HG02798 (cell line): Measurements from ENCODE around the gene RICTOR.
"Not testable (repeated sequence)": the region's sequence is repeated elsewhere in the genome, so short reads cannot be mapped to it uniquely, and the experiment has no call there.

Source experiments
- ATAC-seq: cut with Tn5 transposase; IDR thresholded peaks from one replicate; pipeline ENCODE4 v1.9.1; 2021; ENCODE audit warnings: mild to moderate bottlenecking; ENCODE audit not compliant: unreplicated experiment, poor library complexity

Gene RICTOR

GRCh38 chr5:39058178-39058921, 15.8 kb downstream of the RICTOR start:
- ATAC-seq: peak; percentile 91

- ATAC-seq: peak; percentile 52
These were observed 16.5 kb downstream of the RICTOR start for GRCh38 chr5:39057734-39058133.

- no peak for ATAC-seq
These were observed 18.3 kb downstream of the RICTOR start for GRCh38 chr5:39055768-39056398.

- no peak for ATAC-seq
These were observed 19.0 kb downstream of the RICTOR start for GRCh38 chr5:39055027-39055767.

GRCh38 chr5:39053189-39053588, 21.0 kb downstream of the RICTOR start:
- no peak for ATAC-seq

GRCh38 chr5:39052141-39052540, 22.1 kb downstream of the RICTOR start:
- no peak for ATAC-seq

GRCh38 chr5:39049315-39049714, 24.9 kb downstream of the RICTOR start:
- ATAC-seq: no peak

GRCh38 chr5:39040875-39041274, 33.3 kb downstream of the RICTOR start:
- no peak for ATAC-seq

GRCh38 chr5:39034493-39034892, 39.7 kb downstream of the RICTOR start:
- ATAC-seq: not testable (repeated sequence)

- ATAC-seq: no peak
These were observed 43.2 kb downstream of the RICTOR start for GRCh38 chr5:39031041-39031440.

- ATAC-seq: no peak
These were observed 48.7 kb downstream of the RICTOR start for GRCh38 chr5:39025456-39025855.

- no peak for ATAC-seq
These were observed 49.3 kb downstream of the RICTOR start for GRCh38 chr5:39024884-39025283.

- ATAC-seq: no peak
These were observed 50.2 kb downstream of the RICTOR start for GRCh38 chr5:39024005-39024404.

- no peak for ATAC-seq
These were observed 51.1 kb downstream of the RICTOR start for GRCh38 chr5:39023121-39023520.

GRCh38 chr5:39022151-39022550, 52.0 kb downstream of the RICTOR start:
- no peak for ATAC-seq

GRCh38 chr5:39021413-39021812, 52.8 kb downstream of the RICTOR start:
- no peak for ATAC-seq

- no peak for ATAC-seq
These were observed 53.7 kb downstream of the RICTOR start for GRCh38 chr5:39020458-39020857.

- ATAC-seq: no peak
These were observed 54.9 kb downstream of the RICTOR start for GRCh38 chr5:39019254-39019653.

GRCh38 chr5:39017504-39017903, 56.7 kb downstream of the RICTOR start:
- no peak for ATAC-seq

- ATAC-seq: no peak
These were observed 57.5 kb downstream of the RICTOR start for GRCh38 chr5:39016587-39017275.
